Cardiac muscle cell (in vitro differentiated cells and primary cell): Measurements from ENCODE around the gene UBE2F. TPM values are rescaled to one million over a fixed set of nuclear protein-coding genes. Genes with fewer than 3 reads are reported as not detected.

Experiments used
- DNase-seq, 2 donors: peaks; one replicate each; pipeline versions ENCODE4 v3.0.0 to v3.0.0-alpha.2; 2010 to 2017; ENCODE audit warnings: low read depth in 1 of 2, low spot score in 1 of 2
- H3K27ac ChIP-seq: fragments of 200-600 bp; sonication (generic); 2 replicates; pipeline ENCODE4 v1.5.1; 2016
- H3K27me3 ChIP-seq: fragments of 200-600 bp; sonication (generic); 2 replicates; pipeline ENCODE4 v1.6.0; 2016; ENCODE audit warnings: control low read depth
- H3K36me3 ChIP-seq: fragments of 200-600 bp; sonication (generic); 2 replicates; pipeline ENCODE4 v1.5.1; 2016; ENCODE audit warnings: control low read depth
- H3K4me1 ChIP-seq: fragments of 200-600 bp; sonication (generic); 2 replicates; pipeline ENCODE4 v1.8.1; 2017; ENCODE audit warnings: low read depth, mild to moderate bottlenecking, mixed run types
- H3K4me3 ChIP-seq: fragments of 200-600 bp; sonication (generic); 2 replicates; pipeline ENCODE4 v1.5.1; 2016; ENCODE audit warnings: mild to moderate bottlenecking
- H3K9me3 ChIP-seq: fragments of 200-600 bp; sonication (generic); 2 replicates; pipeline ENCODE4 v1.5.1; 2017; ENCODE audit warnings: low read depth, mild to moderate bottlenecking, control low read depth
- CTCF ChIP-seq: IDR thresholded peaks from 2 replicates; pipeline ENCODE4 v1.5.1; 2012; ENCODE audit warnings: low read depth, mild to moderate bottlenecking, low read length
- polyA plus RNA-seq: library from polyadenylated mRNA; unstranded; fragments of >200 nt; fragmentation: Nextera tagmentation; extraction: Ambion mirVana; gene quantifications from 2 replicates; pipeline ENCODE4 v1.2.1, GENCODE V29; 2016
- total RNA-seq: library from RNA; depleted of rRNA; stranded (reverse); fragments of >200 nt; gene quantifications from 2 replicates; pipeline ENCODE4 v1.2.3, GENCODE V29; 2016

Gene UBE2F
- total and polyA plus RNA-seq, 2 experiments from 2014 or later, result 35.1 to 66.2 TPM

- H3K4me1 ChIP-seq, result peaks cover 3% of the 10 kb centered on the region
- DNase-seq, result no peak
- H3K9me3 ChIP-seq, result no peaks in the 10 kb centered on the region
- H3K36me3 ChIP-seq, result no peaks in the 10 kb centered on the region
- no peaks in the 10 kb centered on the region for H3K27me3 ChIP-seq
- no peak overlapping the region for H3K27ac ChIP-seq
- TF ChIP-seq CTCF, result no peak
- no peak overlapping the region for H3K4me3 ChIP-seq
These were observed 43.8 kb downstream of the UBE2F start for GRCh38 chr2:238010572-238010971.

GRCh38 chr2:238013806-238014205, 47.0 kb downstream of the UBE2F start:
- no peaks in the 10 kb centered on the region for H3K27me3 ChIP-seq
- peaks cover under 1% of the 10 kb centered on the region for H3K4me1 ChIP-seq
- no peak for TF ChIP-seq CTCF
- H3K36me3 ChIP-seq, result no peaks in the 10 kb centered on the region
- no peak for DNase-seq
- no peaks in the 10 kb centered on the region for H3K9me3 ChIP-seq
- no peak overlapping the region for H3K4me3 ChIP-seq
- no peak overlapping the region for H3K27ac ChIP-seq

- Histone ChIP-seq H3K27ac (no peak overlapping the region), H3K4me3 (no peak overlapping the region), H3K9me3 (no peaks in the 10 kb centered on the region), H3K27me3 (no peaks in the 10 kb centered on the region), H3K4me1 (no peaks in the 10 kb centered on the region), H3K36me3 (no peaks in the 10 kb centered on the region)
- TF ChIP-seq CTCF, result peak; percentile 32
- DNase-seq, result no peak
These were observed 48.9 kb downstream of the UBE2F start for GRCh38 chr2:238015705-238016104.

GRCh38 chr2:238016526-238016925, 49.7 kb downstream of the UBE2F start:
- no peak overlapping the region for H3K4me3 ChIP-seq
- H3K27me3 ChIP-seq, result no peaks in the 10 kb centered on the region
- no peaks in the 10 kb centered on the region for H3K9me3 ChIP-seq
- no peaks in the 10 kb centered on the region for H3K36me3 ChIP-seq
- no peak for TF ChIP-seq CTCF
- H3K27ac ChIP-seq, result no peak overlapping the region
- H3K4me1 ChIP-seq, result no peaks in the 10 kb centered on the region
- DNase-seq, result no peak

- Histone ChIP-seq H3K9me3 (no peaks in the 10 kb centered on the region), H3K4me1 (no peaks in the 10 kb centered on the region), H3K36me3 (no peaks in the 10 kb centered on the region), H3K4me3 (no peak overlapping the region), H3K27me3 (no peaks in the 10 kb centered on the region), H3K27ac (no peak overlapping the region)
- DNase-seq, result no peak
- TF ChIP-seq CTCF, result no peak
These were observed 53.1 kb downstream of the UBE2F start for GRCh38 chr2:238019962-238020361.

GRCh38 chr2:238020816-238021215, 54.0 kb downstream of the UBE2F start:
- H3K9me3 ChIP-seq, result no peaks in the 10 kb centered on the region
- H3K27ac ChIP-seq, result no peak overlapping the region
- H3K4me3 ChIP-seq, result no peak overlapping the region
- H3K27me3 ChIP-seq, result no peaks in the 10 kb centered on the region
- H3K4me1 ChIP-seq, result no peaks in the 10 kb centered on the region
- no peaks in the 10 kb centered on the region for H3K36me3 ChIP-seq
- TF ChIP-seq CTCF, result no peak
- no peak for DNase-seq
